ENCODE results near the gene TUG1. TPM values are rescaled to one million over a fixed set of nuclear protein-coding genes. Genes with fewer than 3 reads are reported as not detected.
A peak's percentile ranks its signal among the peaks of the same experiment; 100 is the strongest.

TUG1 gene
- total RNA-seq, 2 donors from 2014 or later: 45.1 to 49.0 TPM

DNA sequence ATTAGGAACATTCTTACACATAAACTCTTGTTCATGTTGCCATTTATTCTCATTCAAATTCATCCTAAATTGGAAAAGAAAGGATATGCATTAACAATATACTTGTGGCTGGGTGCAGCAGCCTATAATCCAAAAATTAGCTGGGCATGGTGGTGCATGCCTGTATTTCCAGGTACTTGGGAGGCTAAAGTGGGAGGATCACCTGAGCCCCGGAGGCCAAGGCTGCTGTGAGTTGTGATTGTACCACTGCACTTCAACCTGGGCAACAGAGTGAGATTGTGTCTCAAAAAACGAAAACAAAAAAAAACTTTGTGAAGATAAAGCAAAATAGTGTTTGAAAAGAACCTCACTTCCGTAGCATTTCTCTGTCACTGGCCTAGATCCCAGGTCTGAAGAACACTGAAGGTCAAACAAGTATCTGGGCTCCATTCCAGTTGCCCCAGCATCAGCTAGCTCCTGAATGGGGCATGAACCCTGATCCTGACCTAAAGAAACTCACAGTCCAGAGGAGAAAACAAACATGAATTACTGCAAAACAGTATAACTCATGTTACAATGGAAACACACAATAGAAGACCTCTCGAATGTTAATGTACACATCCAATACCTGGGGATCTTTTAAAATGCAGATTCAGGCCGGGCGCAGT is 32.2 kb downstream of the TUG1 start:
- no peak overlapping the region for H3K4me3 Mint-ChIP-seq
- H3K9me3 Mint-ChIP-seq: no peaks in the 10 kb centered on the region
- no peaks in the 10 kb centered on the region for H3K4me1 Mint-ChIP-seq
- H3K27me3 Mint-ChIP-seq: peaks cover 4% of the 10 kb centered on the region
- no peak overlapping the region for H3K27ac Mint-ChIP-seq
- H3K36me3 Mint-ChIP-seq (ENCODE audit: low read depth): no peaks in the 10 kb centered on the region
- no peak for ATAC-seq (replicated peaks)

DNA sequence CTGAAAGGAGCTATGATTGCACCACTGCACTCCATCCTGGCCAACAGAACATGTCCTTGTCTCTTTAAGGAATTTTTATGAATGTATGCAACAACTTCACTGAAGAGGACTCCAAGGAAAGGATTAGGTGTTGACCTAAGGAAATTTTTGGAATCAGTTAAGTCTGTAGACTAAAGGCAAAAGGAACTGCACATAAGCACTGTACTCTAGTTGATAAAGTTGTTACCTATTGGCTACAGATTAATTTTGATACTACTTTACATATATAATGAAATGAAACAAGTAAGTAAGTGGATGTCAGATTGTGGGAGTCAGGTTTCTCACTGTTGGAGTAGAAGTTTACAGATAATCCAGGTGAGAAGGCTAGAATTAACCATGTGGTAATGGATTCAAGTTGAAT is 36.5 kb downstream of the TUG1 start:
- Mint-ChIP-seq H3K4me3 (no peak overlapping the region), H3K27ac (no peak overlapping the region), H3K9me3 (no peaks in the 10 kb centered on the region), H3K27me3 (peaks cover 4% of the 10 kb centered on the region), H3K36me3 (ENCODE audit: low read depth) (no peaks in the 10 kb centered on the region), H3K4me1 (no peaks in the 10 kb centered on the region)
- ATAC-seq (replicated peaks): no peak

DNA sequence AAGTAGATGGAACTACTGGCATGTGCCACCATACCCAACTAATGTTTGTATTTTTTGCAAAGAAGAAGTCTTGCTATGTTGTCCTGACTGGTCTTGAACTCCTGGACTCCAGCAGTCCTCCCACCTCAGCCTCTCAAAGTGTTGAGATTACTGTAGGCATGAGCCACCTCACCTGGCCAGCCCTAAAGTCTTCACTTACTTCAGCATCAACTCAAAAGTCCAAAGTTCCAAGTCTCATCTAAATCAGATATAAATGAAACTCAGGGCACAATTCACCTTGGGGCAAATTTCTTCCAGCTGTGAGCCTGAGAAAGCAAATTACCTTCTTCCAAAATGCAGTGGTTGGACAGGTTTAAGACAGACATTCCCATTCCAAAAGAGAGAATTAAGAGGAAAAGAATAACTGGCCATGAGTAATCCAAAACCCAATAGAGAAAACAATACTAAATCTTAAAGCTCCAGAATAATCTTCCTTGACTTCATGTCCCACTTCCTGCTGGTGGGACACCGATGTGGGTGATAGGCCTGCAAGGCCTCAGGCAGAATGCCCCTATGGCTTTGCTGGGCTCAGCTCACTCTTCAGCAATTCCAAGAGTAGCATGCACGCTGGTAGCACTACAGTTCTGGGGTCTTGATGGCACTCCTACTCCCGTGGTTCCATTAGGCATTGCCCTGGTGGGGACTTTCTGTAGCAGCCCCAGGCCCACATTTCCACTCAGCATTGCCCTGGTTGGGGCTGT is 50.3 kb downstream of the TUG1 start:
- Mint-ChIP-seq H3K4me1 (no peaks in the 10 kb centered on the region), H3K4me3 (no peak overlapping the region), H3K36me3 (ENCODE audit: low read depth) (no peaks in the 10 kb centered on the region), H3K9me3 (no peaks in the 10 kb centered on the region), H3K27me3 (peaks cover 3% of the 10 kb centered on the region), H3K27ac (peak overlapping the region; percentile 21)
- no peak for ATAC-seq (replicated peaks)

GRCh38 chr22:31020334-31020733 is 51.3 kb downstream of the TUG1 start:
- ATAC-seq (replicated peaks): no peak
- Mint-ChIP-seq H3K27ac (no peak overlapping the region), H3K9me3 (no peaks in the 10 kb centered on the region), H3K27me3 (no peaks in the 10 kb centered on the region), H3K36me3 (ENCODE audit: low read depth) (no peaks in the 10 kb centered on the region), H3K4me3 (no peak overlapping the region), H3K4me1 (no peaks in the 10 kb centered on the region)

DNA sequence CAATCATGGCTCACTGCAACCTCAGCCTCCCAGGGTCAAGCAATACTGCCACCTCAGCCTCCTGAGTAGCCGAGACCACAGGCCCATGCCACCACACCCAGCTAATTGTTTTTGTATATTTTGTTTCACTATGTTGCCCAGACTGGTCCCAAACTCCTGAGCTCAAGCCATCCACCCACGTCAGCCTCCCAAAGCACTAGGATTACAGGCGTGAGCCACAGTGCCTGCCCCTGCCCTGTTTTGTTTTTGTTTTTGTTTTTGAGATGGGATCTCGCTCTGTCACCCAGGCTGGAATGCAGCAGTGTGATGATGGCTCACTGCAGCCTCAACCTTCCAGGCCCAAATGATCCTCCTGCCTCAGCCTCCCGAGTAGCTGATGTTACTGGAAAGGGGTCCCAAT is 53.5 kb downstream of the TUG1 start:
- Mint-ChIP-seq H3K4me3 (no peak overlapping the region), H3K4me1 (no peaks in the 10 kb centered on the region), H3K27ac (no peak overlapping the region), H3K36me3 (ENCODE audit: low read depth) (no peaks in the 10 kb centered on the region), H3K9me3 (no peaks in the 10 kb centered on the region), H3K27me3 (no peaks in the 10 kb centered on the region)
- ATAC-seq (replicated peaks): no peak

Other genes starting within 250 kb of the TUG1 start
- 10 to 100 TPM; 19.2 to 24.9 TPM for gene MORC2, start 491 bp upstream of the TUG1 start, total RNA-seq
- gene SMTN, start 112.1 kb downstream of the TUG1 start, total RNA-seq: 10 to 100 TPM; 42.6 to 58.4 TPM
- gene SELENOM, start 138.3 kb downstream of the TUG1 start, total RNA-seq: 10 to 100 TPM in 1 of 2 donors, 1 to 10 TPM in 1; 4.5 to 20.4 TPM
- under 1 TPM; 0.09 to 0.34 TPM for gene INPP5J, start 153.7 kb downstream of the TUG1 start, total RNA-seq
- gene PLA2G3, start 171.2 kb downstream of the TUG1 start, total RNA-seq: not detected
- 10 to 100 TPM; 19.3 to 24.6 TPM for gene RNF185, start 190.9 kb downstream of the TUG1 start, total RNA-seq
- 10 to 100 TPM; 59.5 to 61.4 TPM for gene LIMK2, start 243.0 kb downstream of the TUG1 start, total RNA-seq